Glomerular visceral epithelial cell (primary cell): ENCODE data around the gene DBH.

Source experiments
- DNase-seq: peaks from one replicate; pipeline ENCODE4 v3.0.0-alpha.2; 2016; ENCODE audit errors: extremely low spot score

Gene DBH

GRCh38 chr9:133701981-133702797 is 66.0 kb downstream of the DBH start:
- DNase-seq, result no peak

- DNase-seq, result no peak
Measured at GRCh38 chr9:133702798-133703590, 66.8 kb downstream of the DBH start.

- no peak for DNase-seq
Measured at GRCh38 chr9:133703591-133704399, 67.6 kb downstream of the DBH start.

GRCh38 chr9:133704711-133705181 is 68.6 kb downstream of the DBH start:
- DNase-seq, result no peak

- DNase-seq, result no peak
Measured at GRCh38 chr9:133705576-133705975, 69.4 kb downstream of the DBH start.

GRCh38 chr9:133706307-133707050 is 70.3 kb downstream of the DBH start:
- DNase-seq, result no peak

GRCh38 chr9:133707065-133707762 is 71.1 kb downstream of the DBH start:
- no peak for DNase-seq

GRCh38 chr9:133707763-133708245 is 71.6 kb downstream of the DBH start:
- DNase-seq, result no peak

- no peak for DNase-seq
Measured at GRCh38 chr9:133708246-133709014, 72.3 kb downstream of the DBH start.
